CD4-positive, CD25-positive, alpha-beta regulatory T cell (primary cell): ENCODE results near the gene DPP7. TPM values are rescaled to one million over a fixed set of nuclear protein-coding genes. Genes with fewer than 3 reads are reported as not detected.

Experiments
- ATAC-seq, 2 donors: fragments of 150-1000 bp; cut with Tn5 transposase; one replicate each; pipeline ENCODE4 v1.10.0; 2021; ENCODE audit warnings: low read depth in 2 of 2, moderate number of reproducible peaks in 2 of 2, moderate library complexity in 1 of 2
- DNase-seq, 3 donors: peaks; one replicate each; pipeline versions ENCODE4 v3.0.0 to v3.0.0-alpha.2; 2012 to 2022; ENCODE audit warnings: mixed read lengths in 1 of 3
- H3K27ac ChIP-seq: one replicate; pipeline ENCODE4 v1.7.0; 2013; ENCODE audit warnings: mild to moderate bottlenecking, low read length; ENCODE audit not compliant: insufficient read depth, poor library complexity, severe bottlenecking
- H3K27me3 ChIP-seq: one replicate; pipeline ENCODE4 v1.7.0; 2013; ENCODE audit warnings: low read length; ENCODE audit not compliant: control insufficient read depth, insufficient read depth
- H3K36me3 ChIP-seq: one replicate; pipeline ENCODE4 v1.7.0; 2013; ENCODE audit warnings: mild to moderate bottlenecking, low read length, moderate library complexity; ENCODE audit not compliant: control insufficient read depth, insufficient read depth
- H3K4me1 ChIP-seq: 2 replicates; pipeline ENCODE4 v1.7.0; 2013; ENCODE audit warnings: mild to moderate bottlenecking, low read length; ENCODE audit not compliant: insufficient read depth, control insufficient read depth, poor library complexity, severe bottlenecking
- H3K4me3 ChIP-seq: one replicate; pipeline ENCODE4 v1.7.0; 2013; ENCODE audit warnings: low read depth, mild to moderate bottlenecking, low read length, moderate library complexity
- H3K9me3 ChIP-seq, 2 experiments: 1 replicate in 1 of 2; 2 replicates in 1 of 2; pipeline ENCODE4 v1.7.0; 2013; ENCODE audit warnings: low read length in 2 of 2, mild to moderate bottlenecking in 1 of 2, moderate library complexity in 1 of 2; ENCODE audit not compliant: control insufficient read depth in 2 of 2
- H3K27ac Mint-ChIP-seq, 3 donors: one replicate each; pipeline ENCODE4 v1.8.0; 2020 to 2022; ENCODE audit warnings: mild to moderate bottlenecking in 3 of 3, mixed read lengths in 3 of 3, moderate library complexity in 2 of 3
- H3K27me3 Mint-ChIP-seq: one replicate; pipeline ENCODE4 v1.8.0; 2022; ENCODE audit warnings: mild to moderate bottlenecking, mixed read lengths
- H3K36me3 Mint-ChIP-seq: one replicate; pipeline ENCODE4 v1.8.0; 2020; ENCODE audit warnings: mixed read lengths
- H3K4me1 Mint-ChIP-seq, 4 donors: one replicate each; pipeline ENCODE4 v1.8.0; 2020 to 2022; ENCODE audit warnings: mixed read lengths in 4 of 4, mild to moderate bottlenecking in 1 of 4
- H3K4me3 Mint-ChIP-seq, 4 donors: one replicate each; pipeline ENCODE4 v1.8.0; 2020 to 2022; ENCODE audit warnings: mild to moderate bottlenecking in 4 of 4, mixed read lengths in 4 of 4, moderate library complexity in 3 of 4
- H3K9me3 Mint-ChIP-seq, 7 donors: one replicate each; pipeline ENCODE4 v1.8.0; 2020 to 2022; ENCODE audit warnings: mixed read lengths in 7 of 7, mild to moderate bottlenecking in 3 of 7, moderate library complexity in 2 of 7
- polyA plus RNA-seq, 4 donors: library from polyadenylated mRNA; unstranded; fragments of 300-500 nt; fragmentation: Illumina TruSeq; gene quantifications; one replicate each; pipeline ENCODE4 v1.2.3, GENCODE V29; 2021
- total RNA-seq: library from RNA; stranded (reverse); gene quantifications from one replicate; pipeline ENCODE4 v1.2.3, GENCODE V29; 2022

DPP7 gene
- total and polyA plus RNA-seq, 5 donors from 2014 or later = 119 to 343 (median 156) TPM

GRCh38 chr9:137146527-137146918 is 32.0 kb upstream of the DPP7 start:
- Histone ChIP-seq H3K9me3 (no peaks in the 10 kb centered on the region), H3K27me3 (peaks cover 6% of the 10 kb centered on the region), H3K4me3 (no peak overlapping the region), H3K36me3 (no peaks in the 10 kb centered on the region), H3K4me1 (no peaks in the 10 kb centered on the region), H3K27ac (no peak overlapping the region)
- ATAC-seq (no peak), DNase-seq (no peak)
- Mint-ChIP-seq H3K9me3 (no peaks in the 10 kb centered on the region), H3K27me3 (peaks cover 17% of the 10 kb centered on the region), H3K4me3 (no peak overlapping the region), H3K36me3 (no peaks in the 10 kb centered on the region), H3K27ac (no peak overlapping the region), H3K4me1 (peaks cover 0 to 6% (median 0%) of the 10 kb centered on the region in 4 donors)

- Histone ChIP-seq H3K9me3 (no peaks in the 10 kb centered on the region), H3K4me3 (no peak overlapping the region), H3K36me3 (no peaks in the 10 kb centered on the region), H3K27ac (no peak overlapping the region), H3K27me3 (peaks cover 6% of the 10 kb centered on the region), H3K4me1 (no peaks in the 10 kb centered on the region)
- DNase-seq (no peak), ATAC-seq (no peak)
- Mint-ChIP-seq H3K36me3 (no peaks in the 10 kb centered on the region), H3K27me3 (peaks cover 21% of the 10 kb centered on the region), H3K27ac (no peak overlapping the region), H3K9me3 (no peaks in the 10 kb centered on the region), H3K4me3 (peak overlapping the region in 1 of 4 donors; percentile 43), H3K4me1 (peaks cover 0 to 2% (median 0%) of the 10 kb centered on the region in 4 donors)
These were observed 31.4 kb upstream of the DPP7 start for GRCh38 chr9:137145731-137146526.

GRCh38 chr9:137143459-137143858 is 28.9 kb upstream of the DPP7 start:
- peaks cover 0 to 3% (median 0%) of the 10 kb centered on the region in 7 donors for H3K9me3 Mint-ChIP-seq
- no peak for ATAC-seq

GRCh38 chr9:137141976-137142936 is 27.7 kb upstream of the DPP7 start:
- no peak for ATAC-seq
- H3K27me3 Mint-ChIP-seq = peaks cover 51% of the 10 kb centered on the region

More at GRCh38 chr9:137143459-137143858, 28.9 kb upstream of the DPP7 start:
- H3K9me3 ChIP-seq = no peaks in the 10 kb centered on the region
- H3K4me1 ChIP-seq = no peaks in the 10 kb centered on the region
- no peak overlapping the region for H3K4me3 ChIP-seq
- H3K27me3 ChIP-seq = peaks cover 10% of the 10 kb centered on the region
- H3K36me3 Mint-ChIP-seq = no peaks in the 10 kb centered on the region
- no peak overlapping the region for H3K4me3 Mint-ChIP-seq
- H3K36me3 ChIP-seq = no peaks in the 10 kb centered on the region
- H3K27ac Mint-ChIP-seq = no peak overlapping the region
- peaks cover 39% of the 10 kb centered on the region for H3K27me3 Mint-ChIP-seq
- H3K4me1 Mint-ChIP-seq = peaks cover 0 to 4% (median 0%) of the 10 kb centered on the region in 4 donors
- no peak for DNase-seq
- no peak overlapping the region for H3K27ac ChIP-seq

GRCh38 chr9:137141050-137141810 is 26.7 kb upstream of the DPP7 start:
- no peak for DNase-seq
- Histone ChIP-seq H3K27ac (no peak overlapping the region), H3K4me1 (no peaks in the 10 kb centered on the region), H3K9me3 (no peaks in the 10 kb centered on the region), H3K27me3 (peaks cover 16% of the 10 kb centered on the region), H3K36me3 (no peaks in the 10 kb centered on the region), H3K4me3 (no peak overlapping the region)
- Mint-ChIP-seq H3K27me3 (peaks cover 59% of the 10 kb centered on the region), H3K36me3 (no peaks in the 10 kb centered on the region), H3K9me3 (peaks cover 0 to 3% (median 0%) of the 10 kb centered on the region in 7 donors), H3K4me3 (no peak overlapping the region), H3K27ac (no peak overlapping the region), H3K4me1 (peaks cover 0 to 6% (median 2%) of the 10 kb centered on the region in 4 donors)
- no peak for ATAC-seq

More at GRCh38 chr9:137141976-137142936, 27.7 kb upstream of the DPP7 start:
- H3K4me3 Mint-ChIP-seq = no peak overlapping the region
- Histone ChIP-seq H3K27me3 (peaks cover 16% of the 10 kb centered on the region), H3K4me3 (no peak overlapping the region), H3K9me3 (no peaks in the 10 kb centered on the region), H3K27ac (no peak overlapping the region), H3K36me3 (no peaks in the 10 kb centered on the region), H3K4me1 (no peaks in the 10 kb centered on the region)
- no peak overlapping the region for H3K27ac Mint-ChIP-seq
- DNase-seq = no peak
- no peaks in the 10 kb centered on the region for H3K36me3 Mint-ChIP-seq
- H3K4me1 Mint-ChIP-seq = peaks cover 0 to 6% (median 2%) of the 10 kb centered on the region in 4 donors
- peaks cover 0 to 3% (median 0%) of the 10 kb centered on the region in 7 donors for H3K9me3 Mint-ChIP-seq

- Mint-ChIP-seq H3K4me3 (no peak overlapping the region), H3K36me3 (no peaks in the 10 kb centered on the region), H3K27me3 (peaks cover 67% of the 10 kb centered on the region), H3K4me1 (peaks cover 0 to 6% (median 2%) of the 10 kb centered on the region in 4 donors), H3K27ac (peak overlapping the region in 1 of 3 donors; percentile 92), H3K9me3 (peaks cover 0 to 3% (median 0%) of the 10 kb centered on the region in 7 donors)
- Histone ChIP-seq H3K4me3 (no peak overlapping the region), H3K9me3 (no peaks in the 10 kb centered on the region), H3K27me3 (peaks cover 16% of the 10 kb centered on the region), H3K4me1 (no peaks in the 10 kb centered on the region), H3K27ac (no peak overlapping the region), H3K36me3 (no peaks in the 10 kb centered on the region)
- ATAC-seq (no peak), DNase-seq (no peak)
These were observed 25.8 kb upstream of the DPP7 start for GRCh38 chr9:137140151-137141012.
